ENCODE measurements around the gene KCNIP1. TPM values are rescaled to one million over a fixed set of nuclear protein-coding genes. Genes with fewer than 3 reads are reported as not detected.

KCNIP1 gene
- total RNA-seq, 4 donors from 2014 or later, result 1.2 to 2.7 TPM; not detected in 2

- H3K27ac ChIP-seq, result no peak overlapping the region
- DNase-seq, result no peak
- H3K27me3 ChIP-seq, result no peaks in the 10 kb centered on the region
- H3K9me3 ChIP-seq, result no peaks in the 10 kb centered on the region
- H3K4me3 ChIP-seq, result no peak overlapping the region
- TF ChIP-seq EP300 (IDR thresholded peaks at IDR 0.05; ENCODE audit: low read depth), result no peak
- TF ChIP-seq CTCF (IDR thresholded peaks at IDR 0.05), result no peak
- TF ChIP-seq POLR2A (IDR thresholded peaks at IDR 0.05), result no peak
- TF ChIP-seq POLR2AphosphoS5 (IDR thresholded peaks at IDR 0.05), result no peak
- no peaks in the 10 kb centered on the region for H3K36me3 ChIP-seq
- H3K4me1 ChIP-seq, result no peaks in the 10 kb centered on the region
- in situ Hi-C loops (cut with MboI; ENCODE audit: low pct_ligation_motif_present in 1 of 4, low pct_unique_long_range_greater_than_20kb in 1 of 4, low sequenced_read_pairs in 3 of 4), result loop anchor here in 3 of 4 donors (10.0 kb wide), 2 partner anchors 171 to 191 kb away; no protein-coding TSS in a partner anchor
- WGBS, 2 donors (ENCODE audit: low coverage in 1 of 2), result 68 to 80% methylated on average over 6 to 18 of the region's 18 CpGs
- intact Hi-C loops (cut with DNase I; ENCODE audit: low total_unique reads), result no loop called here
These were observed 121.7 kb downstream of the KCNIP1 start for GRCh38 chr5:170625221-170626165.

GRCh38 chr5:170626507-170627150 lies 122.8 kb downstream of the KCNIP1 start:
- WGBS, 2 donors (ENCODE audit: low coverage in 1 of 2), result 74% methylated on average over 12 of the region's 13 CpGs; no CpG with 5 or more reads in 1 of the 2 donors

GRCh38 chr5:170627271-170627670 lies 123.5 kb downstream of the KCNIP1 start:
- in situ Hi-C loops (cut with MboI; ENCODE audit: low pct_ligation_motif_present in 1 of 4, low pct_unique_long_range_greater_than_20kb in 1 of 4, low sequenced_read_pairs in 3 of 4), result loop anchor here in 3 of 4 donors (10.0 kb wide), 2 partner anchors 172 to 192 kb away; no protein-coding TSS in a partner anchor
- Histone ChIP-seq H3K27ac (no peak overlapping the region), H3K9me3 (no peaks in the 10 kb centered on the region), H3K27me3 (no peaks in the 10 kb centered on the region), H3K36me3 (no peaks in the 10 kb centered on the region), H3K4me3 (no peak overlapping the region), H3K4me1 (no peaks in the 10 kb centered on the region)
- TF ChIP-seq EP300 (IDR thresholded peaks at IDR 0.05; ENCODE audit: low read depth), result no peak
- no peak for TF ChIP-seq POLR2AphosphoS5 (IDR thresholded peaks at IDR 0.05)
- TF ChIP-seq CTCF (IDR thresholded peaks at IDR 0.05), result no peak
- TF ChIP-seq POLR2A (IDR thresholded peaks at IDR 0.05), result no peak
- DNase-seq, result no peak
- 95% methylated on average over 3 of the region's 3 CpGs; no CpG with 5 or more reads in 1 of the 2 donors for WGBS, 2 donors (ENCODE audit: low coverage in 1 of 2)
- intact Hi-C loops (cut with DNase I; ENCODE audit: low total_unique reads), result no loop called here

More at GRCh38 chr5:170626507-170627150, 122.8 kb downstream of the KCNIP1 start:
- no peaks in the 10 kb centered on the region for H3K36me3 ChIP-seq
- TF ChIP-seq POLR2AphosphoS5 (IDR thresholded peaks at IDR 0.05), result no peak
- TF ChIP-seq EP300 (IDR thresholded peaks at IDR 0.05; ENCODE audit: low read depth), result no peak
- no peak for TF ChIP-seq POLR2A (IDR thresholded peaks at IDR 0.05)
- no peak for TF ChIP-seq CTCF (IDR thresholded peaks at IDR 0.05)
- no peaks in the 10 kb centered on the region for H3K4me1 ChIP-seq
- H3K9me3 ChIP-seq, result no peaks in the 10 kb centered on the region
- H3K27me3 ChIP-seq, result no peaks in the 10 kb centered on the region
- no peak overlapping the region for H3K4me3 ChIP-seq
- intact Hi-C loops (cut with DNase I; ENCODE audit: low total_unique reads) (no loop called here), in situ Hi-C loops (cut with MboI; ENCODE audit: low pct_ligation_motif_present in 1 of 4, low pct_unique_long_range_greater_than_20kb in 1 of 4, low sequenced_read_pairs in 3 of 4) (loop anchor here in 3 of 4 donors (10.0 kb wide), 2 partner anchors 172 to 192 kb away; no protein-coding TSS in a partner anchor)
- H3K27ac ChIP-seq, result no peak overlapping the region
- no peak for DNase-seq

- no peaks in the 10 kb centered on the region for H3K36me3 ChIP-seq
- intact Hi-C loops (cut with DNase I; ENCODE audit: low total_unique reads), result no loop called here
- no peaks in the 10 kb centered on the region for H3K9me3 ChIP-seq
- H3K4me3 ChIP-seq, result no peak overlapping the region
- DNase-seq, result no peak
- no peaks in the 10 kb centered on the region for H3K27me3 ChIP-seq
- peaks cover 0 to 7% (median 5%) of the 10 kb centered on the region in 4 donors for H3K4me1 ChIP-seq
- TF ChIP-seq EP300 (IDR thresholded peaks at IDR 0.05; ENCODE audit: low read depth) (no peak), POLR2A (IDR thresholded peaks at IDR 0.05) (no peak), CTCF (IDR thresholded peaks at IDR 0.05) (no peak), POLR2AphosphoS5 (IDR thresholded peaks at IDR 0.05) (no peak)
- in situ Hi-C loops (cut with MboI; ENCODE audit: low pct_ligation_motif_present in 1 of 4, low pct_unique_long_range_greater_than_20kb in 1 of 4, low sequenced_read_pairs in 3 of 4), result loop anchor here in 3 of 4 donors (10.0 kb wide), 2 partner anchors 173 to 193 kb away; no protein-coding TSS in a partner anchor
- no peak overlapping the region for H3K27ac ChIP-seq
- WGBS, 2 donors (ENCODE audit: low coverage in 1 of 2), result 90 to 100% methylated on average over 1 to 8 of the region's 8 CpGs
These were observed 124.2 kb downstream of the KCNIP1 start for GRCh38 chr5:170628028-170628427.

All from transverse colon (tissue), 4 donors.